ENCODE data around the gene PLCH1.

PLCH1 gene

DNA sequence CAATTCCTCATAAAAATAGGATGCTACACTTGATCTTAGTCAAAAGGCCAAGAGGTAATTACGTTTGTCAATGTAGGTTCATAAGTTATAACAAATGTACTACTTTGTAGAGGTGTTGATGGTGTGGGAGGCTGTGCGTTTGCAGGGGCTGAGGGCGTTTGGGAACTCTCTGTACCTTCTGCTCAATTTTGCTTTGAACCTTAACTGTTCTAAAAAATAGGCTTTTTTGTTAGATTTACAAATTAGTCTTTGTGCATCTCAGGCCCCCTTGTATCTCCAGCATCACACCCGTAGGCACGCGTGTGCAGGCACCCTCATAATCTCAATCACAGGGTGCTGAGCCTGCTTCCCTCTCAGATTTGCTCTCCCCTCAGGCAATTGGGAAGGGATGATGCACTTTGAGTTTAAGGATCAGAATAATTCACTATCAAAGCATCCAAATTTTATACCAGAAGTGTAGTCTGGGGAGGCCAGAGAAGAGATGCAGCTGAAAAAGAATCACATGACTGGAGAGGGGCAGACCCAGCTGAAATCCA, 415.3 kb downstream of the PLCH1 start:
- DNase-seq (ENCODE audit: extremely low read depth, low read depth) = no peak
- TF ChIP-seq, protein P1, sequence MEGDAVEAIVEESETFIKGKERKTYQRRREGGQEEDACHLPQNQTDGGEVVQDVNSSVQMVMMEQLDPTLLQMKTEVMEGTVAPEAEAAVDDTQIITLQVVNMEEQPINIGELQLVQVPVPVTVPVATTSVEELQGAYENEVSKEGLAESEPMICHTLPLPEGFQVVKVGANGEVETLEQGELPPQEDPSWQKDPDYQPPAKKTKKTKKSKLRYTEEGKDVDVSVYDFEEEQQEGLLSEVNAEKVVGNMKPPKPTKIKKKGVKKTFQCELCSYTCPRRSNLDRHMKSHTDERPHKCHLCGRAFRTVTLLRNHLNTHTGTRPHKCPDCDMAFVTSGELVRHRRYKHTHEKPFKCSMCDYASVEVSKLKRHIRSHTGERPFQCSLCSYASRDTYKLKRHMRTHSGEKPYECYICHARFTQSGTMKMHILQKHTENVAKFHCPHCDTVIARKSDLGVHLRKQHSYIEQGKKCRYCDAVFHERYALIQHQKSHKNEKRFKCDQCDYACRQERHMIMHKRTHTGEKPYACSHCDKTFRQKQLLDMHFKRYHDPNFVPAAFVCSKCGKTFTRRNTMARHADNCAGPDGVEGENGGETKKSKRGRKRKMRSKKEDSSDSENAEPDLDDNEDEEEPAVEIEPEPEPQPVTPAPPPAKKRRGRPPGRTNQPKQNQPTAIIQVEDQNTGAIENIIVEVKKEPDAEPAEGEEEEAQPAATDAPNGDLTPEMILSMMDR (IDR thresholded peaks at IDR 0.05; ENCODE audit: low read depth, low read length, missing control alignments) = no peak
- no peak overlapping the region for H3K4me3 ChIP-seq (replicated peaks; ENCODE audit: low read depth, low read length)

DNA sequence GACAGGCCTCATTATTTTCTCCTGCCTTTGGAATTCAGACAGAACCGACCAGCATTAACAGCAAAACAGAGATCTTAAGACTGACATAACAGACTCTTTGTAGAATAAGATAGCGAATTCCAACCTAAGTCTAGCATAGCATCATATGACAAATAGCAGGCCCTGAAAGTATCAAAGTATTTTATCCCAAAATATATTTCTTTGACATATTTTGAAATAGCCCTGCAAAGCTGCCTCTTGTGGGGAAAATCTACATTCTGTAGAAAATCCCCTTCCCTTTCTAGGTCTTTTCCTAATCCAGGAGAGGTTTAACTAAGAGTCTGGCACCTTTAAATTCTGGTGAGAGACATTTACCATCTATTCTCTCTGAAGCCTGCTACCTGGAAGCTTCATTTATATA, 417.0 kb downstream of the PLCH1 start:
- no peak overlapping the region for H3K4me3 ChIP-seq (replicated peaks; ENCODE audit: low read depth, low read length)

DNA sequence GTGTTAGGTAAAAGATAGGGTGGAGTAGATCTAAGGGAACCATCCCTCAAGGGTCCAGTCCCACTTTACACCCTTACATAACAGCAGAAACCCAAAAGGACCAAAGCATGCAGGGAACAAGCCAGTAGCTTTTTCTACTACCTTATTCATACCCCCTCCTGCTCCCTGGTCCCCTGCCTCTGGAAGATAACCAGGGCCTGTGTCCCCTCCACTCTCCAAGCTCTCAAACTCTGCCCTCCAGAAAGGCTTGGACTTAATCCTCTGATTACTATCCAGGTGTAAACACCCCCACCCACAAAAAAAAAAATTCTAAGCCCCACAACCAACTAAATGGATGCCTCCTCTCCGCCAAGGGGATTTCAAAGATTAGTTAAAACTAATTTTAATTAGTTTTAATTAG, 417.4 kb downstream of the PLCH1 start:
- no peak overlapping the region for H3K4me3 ChIP-seq (replicated peaks; ENCODE audit: low read depth, low read length)
- DNase-seq (ENCODE audit: extremely low read depth, low read depth) = no peak
- TF ChIP-seq, protein P1 (IDR thresholded peaks at IDR 0.05; ENCODE audit: low read depth, low read length, missing control alignments) = no peak

More for the DNA sequence above, 417.0 kb downstream of the PLCH1 start:
- no peak for DNase-seq (ENCODE audit: extremely low read depth, low read depth)
- TF ChIP-seq, protein P1 (IDR thresholded peaks at IDR 0.05; ENCODE audit: low read depth, low read length, missing control alignments) = no peak

DNA sequence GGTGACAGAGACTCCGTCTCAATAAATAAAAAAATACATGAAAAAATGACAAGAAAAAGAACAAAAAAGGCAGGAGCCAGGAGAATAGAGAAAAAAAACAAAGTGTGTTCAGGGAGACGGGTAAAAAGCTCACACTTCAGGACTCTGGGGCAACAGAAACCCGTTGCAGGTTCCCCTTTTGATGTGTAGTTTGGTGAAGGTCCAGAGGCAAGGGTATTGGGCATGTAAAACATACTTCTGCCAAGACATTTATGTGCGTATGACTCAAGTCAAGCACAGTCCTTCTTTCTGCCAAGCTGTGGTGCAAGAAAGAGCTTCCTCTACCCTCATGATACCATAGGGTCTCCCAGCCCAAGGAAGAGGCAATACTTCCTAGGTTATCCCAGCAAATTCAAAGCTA, 418.0 kb downstream of the PLCH1 start:
- no peak for DNase-seq (ENCODE audit: extremely low read depth, low read depth)
- H3K4me3 ChIP-seq (replicated peaks; ENCODE audit: low read depth, low read length) = no peak overlapping the region
- TF ChIP-seq, protein P1 (IDR thresholded peaks at IDR 0.05; ENCODE audit: low read depth, low read length, missing control alignments) = no peak

DNA sequence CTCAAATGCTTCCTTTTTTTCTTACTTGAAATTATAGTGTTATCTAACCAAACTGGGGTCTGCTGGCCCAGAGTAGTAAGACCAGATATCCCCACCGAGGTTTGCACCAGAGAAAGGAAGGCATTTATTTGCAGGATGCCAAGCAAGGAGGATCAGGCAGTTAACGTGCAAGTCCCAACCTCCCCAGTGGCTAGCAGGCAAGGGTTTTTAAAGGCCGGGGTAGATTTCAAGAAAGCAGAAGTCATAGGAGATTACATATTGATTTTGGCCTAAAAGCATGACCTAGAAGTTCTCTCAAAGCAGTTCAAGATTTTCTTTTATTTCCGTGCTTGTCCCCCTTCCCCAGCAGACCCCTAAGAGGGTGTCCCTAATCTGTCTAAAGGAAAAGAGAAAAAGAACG, 418.6 kb downstream of the PLCH1 start:
- H3K4me3 ChIP-seq (replicated peaks; ENCODE audit: low read depth, low read length) = no peak overlapping the region
- TF ChIP-seq, protein P1 (IDR thresholded peaks at IDR 0.05; ENCODE audit: low read depth, low read length, missing control alignments) = no peak
- no peak for DNase-seq (ENCODE audit: extremely low read depth, low read depth)

All from HFF-Myc (cell line).